ENCODE data around the gene ZNF232.
"Not testable (repeated sequence)": the region's sequence is repeated elsewhere in the genome, so short reads cannot be mapped to it uniquely, and the experiment has no call there.

The ZNF232 gene

DNA sequence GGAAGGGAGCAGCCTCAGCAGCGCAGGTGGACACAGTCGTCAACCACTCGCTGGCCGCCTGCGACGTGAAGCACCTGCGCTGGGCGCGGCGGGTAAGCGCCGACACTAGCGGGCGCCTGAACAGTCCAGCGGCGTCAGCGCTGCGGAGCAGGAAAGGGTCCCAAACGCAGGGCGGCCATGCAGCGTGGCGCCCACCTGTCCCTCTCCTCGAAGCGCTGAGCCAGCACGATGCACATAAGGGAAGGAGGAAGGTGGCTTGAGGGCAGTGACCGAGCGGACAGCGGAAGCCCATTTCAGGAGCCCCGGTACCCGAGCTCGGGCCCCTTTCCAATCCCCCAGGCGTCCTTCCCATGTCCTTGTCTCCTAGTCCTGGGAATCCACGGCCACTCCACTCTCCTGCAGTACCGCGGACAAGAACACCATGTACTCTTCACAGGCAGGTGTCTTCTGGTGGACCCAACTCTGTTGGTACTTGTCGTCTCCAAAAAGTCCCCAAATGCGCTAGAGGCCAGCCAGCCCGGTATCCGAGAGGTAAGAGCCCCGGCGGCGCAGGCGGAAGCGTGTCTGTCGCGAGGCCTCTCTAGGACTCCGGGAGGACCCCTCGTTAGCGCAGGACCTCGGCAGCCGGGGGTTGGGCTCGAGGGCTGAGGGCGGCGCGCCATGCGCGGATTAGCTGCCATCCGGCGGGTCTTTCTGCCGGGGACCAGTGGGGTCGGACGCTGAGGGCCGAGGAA, 14.4 kb downstream of the ZNF232 start:
- DNase-seq (ENCODE audit: low read depth in 2 of 2), result peak; percentile 15 to 20

DNA sequence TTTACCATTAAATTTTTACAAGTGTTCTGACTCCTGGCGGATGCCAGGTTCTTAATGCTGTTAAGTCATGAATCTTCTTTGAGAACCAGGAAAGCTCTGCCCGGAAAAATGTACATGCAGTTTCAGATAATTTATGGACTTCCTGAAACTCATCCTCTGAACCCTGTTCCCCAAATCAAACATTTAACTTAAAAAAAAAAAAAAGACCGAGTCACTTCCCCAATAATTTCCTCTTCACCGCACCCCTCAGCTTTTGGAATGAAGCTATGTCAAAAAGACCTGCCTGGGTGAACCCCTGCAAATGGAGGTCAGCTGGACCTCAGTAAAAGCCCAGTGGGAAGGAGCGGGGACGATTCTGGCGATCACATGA, 15.0 kb downstream of the ZNF232 start:
- no peak for DNase-seq (ENCODE audit: low read depth in 2 of 2)

- no peak for DNase-seq (ENCODE audit: low read depth in 2 of 2)
Observed at GRCh38 chr17:5092218-5093010, 19.3 kb downstream of the ZNF232 start.

DNA sequence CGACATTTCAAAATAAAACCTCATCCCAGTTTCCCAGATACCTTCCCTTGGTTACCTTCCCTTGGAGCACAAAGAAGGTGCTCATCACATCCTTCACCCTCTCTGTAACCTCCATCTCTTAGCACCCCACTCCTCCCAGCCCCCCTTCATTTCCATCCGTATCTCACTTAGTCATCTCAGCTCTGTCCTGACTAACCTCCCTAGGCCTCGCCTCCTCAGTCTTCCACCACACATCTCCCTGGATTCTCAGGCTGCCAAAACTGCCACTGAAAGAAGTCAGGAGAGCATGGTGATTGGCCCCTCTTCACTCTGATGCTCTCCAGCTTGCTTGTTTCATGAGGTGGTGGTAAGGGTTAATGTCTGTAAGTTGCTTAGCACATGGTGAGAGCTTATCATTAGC, 31.1 kb downstream of the ZNF232 start:
- DNase-seq (ENCODE audit: low read depth in 2 of 2), result no peak

DNA sequence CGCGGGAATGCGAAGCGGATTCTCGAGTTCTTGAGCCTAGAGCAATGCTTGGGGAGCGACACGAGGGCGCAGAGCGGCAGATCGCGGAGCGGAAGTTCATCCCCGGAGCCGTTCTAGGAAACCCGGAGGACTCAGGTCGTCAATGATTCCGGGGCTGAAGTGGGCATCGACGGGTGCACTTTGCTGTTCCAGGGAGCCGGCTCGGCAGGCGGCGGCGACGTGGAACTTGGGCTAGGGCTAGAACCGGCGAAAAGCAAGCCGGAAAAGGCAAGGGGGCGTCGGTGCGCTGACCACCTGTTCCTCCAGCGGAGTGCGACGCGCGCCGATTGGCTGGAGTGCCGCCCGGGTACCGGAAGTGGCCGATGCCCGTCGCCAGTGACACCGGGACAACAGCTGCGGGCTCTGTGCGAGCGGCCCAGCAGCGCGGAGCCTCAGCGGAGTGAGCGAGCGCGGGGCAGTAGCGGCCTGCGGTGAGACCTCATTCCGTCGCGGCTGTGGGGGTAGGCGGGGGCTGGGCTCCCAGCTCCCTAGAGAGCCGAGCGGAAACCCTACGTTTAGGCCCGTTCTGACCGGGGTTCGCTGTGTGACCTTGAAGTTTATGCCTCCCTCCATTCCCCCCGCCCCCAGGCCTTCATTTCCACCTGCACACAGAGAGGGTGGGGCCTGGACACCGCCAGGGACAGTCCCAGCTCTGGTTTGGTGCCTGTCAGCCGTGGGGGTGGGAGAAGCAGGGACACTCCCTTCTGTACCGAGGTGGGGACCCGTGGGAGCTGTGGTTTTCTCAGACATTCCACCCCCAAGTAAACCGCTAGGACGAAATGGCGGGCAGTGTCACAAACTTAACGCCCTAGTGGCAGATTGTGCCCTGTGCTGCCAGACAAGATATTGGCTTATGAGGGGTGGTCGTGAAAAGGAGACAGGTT, 33.3 kb downstream of the ZNF232 start, which contains the start of gene ZFP3:
Gene ZFP3 (plus strand): TSS at position 362 of the 923 bp plus-strand sequence. CDS start 13,038 bp downstream, outside the sequence.
- DNase-seq (ENCODE audit: low read depth in 2 of 2), result peak; percentile 37 to 50

GRCh38 chr17:5077781-5078105, 33.9 kb downstream of the ZNF232 start:
- no peak for DNase-seq (ENCODE audit: low read depth in 2 of 2)

GRCh38 chr17:5077275-5077674, 34.4 kb downstream of the ZNF232 start:
- not testable (repeated sequence) for DNase-seq (ENCODE audit: low read depth in 2 of 2)

- DNase-seq (ENCODE audit: low read depth in 2 of 2), result not testable (repeated sequence)
Observed at GRCh38 chr17:5075472-5075871, 36.2 kb downstream of the ZNF232 start.

DNA sequence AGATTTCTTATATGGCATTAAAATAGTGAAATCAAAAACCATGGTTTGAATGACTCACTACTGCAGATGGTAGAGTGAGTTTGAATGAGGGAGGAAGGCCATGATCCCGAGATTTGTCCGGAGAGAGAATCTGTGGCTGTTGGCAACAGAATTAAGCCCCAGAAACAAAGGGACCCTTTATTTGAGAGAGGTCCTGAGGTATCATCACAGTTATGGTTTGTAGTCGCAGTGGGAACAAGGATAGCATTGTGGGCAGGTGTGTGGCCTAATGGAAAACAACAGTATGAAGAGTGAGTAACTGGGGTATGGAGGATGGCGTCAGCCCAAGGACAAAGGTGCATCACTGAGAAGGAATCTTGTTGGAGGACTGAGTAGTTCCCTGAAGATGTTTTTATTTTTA, 42.0 kb downstream of the ZNF232 start:
- no peak for DNase-seq (ENCODE audit: low read depth in 2 of 2)

DNA sequence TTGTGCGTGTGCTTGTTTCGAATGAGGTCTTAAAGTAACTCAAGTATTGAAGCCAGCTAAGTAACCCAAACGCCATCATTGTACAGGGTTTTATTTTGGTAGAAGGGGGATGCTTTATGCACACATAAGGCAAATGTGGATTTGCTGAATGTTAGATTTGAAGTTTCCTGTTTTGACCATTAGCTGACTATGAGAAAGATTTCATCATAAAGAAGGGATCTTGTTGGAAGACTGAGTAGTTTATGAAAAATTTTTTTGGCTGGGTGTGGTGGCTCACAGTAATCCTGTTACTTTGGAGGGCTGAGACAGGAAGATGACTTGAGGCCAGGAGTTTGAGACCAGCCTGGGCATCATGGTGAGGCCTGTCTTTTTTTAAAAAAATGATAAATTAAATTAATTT, 43.4 kb downstream of the ZNF232 start:
- DNase-seq (ENCODE audit: low read depth in 2 of 2), result no peak

DNA sequence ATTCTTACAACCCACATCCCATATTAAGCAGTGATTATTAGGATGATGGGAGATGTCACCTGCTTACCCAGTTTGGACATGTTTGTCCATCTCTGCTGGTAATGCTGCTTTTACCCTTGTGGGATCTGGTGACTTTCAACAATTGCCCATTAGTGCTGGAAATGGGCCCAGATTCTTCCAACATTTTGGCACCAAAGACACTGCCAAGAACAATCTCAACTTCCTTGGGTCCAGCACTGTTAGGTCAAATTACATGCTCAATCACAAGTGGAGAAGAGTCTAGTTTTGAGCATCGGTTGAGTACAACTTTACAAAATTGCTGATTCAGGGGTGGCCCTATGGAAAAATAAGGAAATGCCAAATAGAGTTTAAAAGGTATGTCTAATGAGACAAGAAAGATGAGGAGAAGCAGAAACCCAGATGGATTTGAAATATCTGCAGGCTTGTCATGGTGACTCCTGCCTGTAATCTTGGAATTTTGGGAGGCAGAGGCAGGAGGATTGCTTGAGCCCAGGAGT, 46.4 kb downstream of the ZNF232 start:
- no peak for DNase-seq (ENCODE audit: low read depth in 2 of 2)
